HepG2 (cell line): ENCODE results near the gene ZMIZ1. TPM values are rescaled to one million over a fixed set of nuclear protein-coding genes. Genes with fewer than 3 reads are reported as not detected.

Experiments
- ATAC-seq: fragments of 200-7000 bp; cut with Tn5 transposase; 3 replicates; pipeline ENCODE4 v1.9.1; 2020; ENCODE audit warnings: mild to moderate bottlenecking, moderate library complexity
- BruUV-seq: library from RNA; stranded (reverse); fragments of 400-500 nt; replicated peaks from 2 replicates; lab custom pipeline; 2021; lab: Mats Ljungman, UMichigan
- CTCF ChIA-PET: fragments of 300-600 bp; formaldehyde crosslinking; extraction: SDS; loops from one replicate; lab custom pipeline; 2021; ENCODE audit warnings: low total read pairs, inconsistent platforms, low intra/inter-chr PET ratio; lab: Yijun Ruan, JAX
- POLR2A ChIA-PET: fragments of 350-600 bp; sonication (Branson Sonifier 250); formaldehyde crosslinking; loops from one replicate; lab custom pipeline; 2020; ENCODE audit warnings: antibody characterized with exemption, inconsistent platforms; lab: Yijun Ruan, JAX
- DNase-seq: peaks from one replicate; pipeline ENCODE4 v3.0.0-alpha.2; 2015; ENCODE audit warnings: low spot score
- FAIRE-seq: peaks from 3 replicates; lab custom pipeline; 2011; peaks lifted over from hg19 to GRCh38; lab: Jason Lieb, UNC
- H2AFZ ChIP-seq: one replicate; pipeline ENCODE4 v1.6.1; 2011; ENCODE audit warnings: low read length, inconsistent platforms
- H3K27ac ChIP-seq: fragments of 300-600 bp; 3 replicates; pipeline ENCODE4 v1.8.0; 2011; ENCODE audit warnings: mixed run types, mild to moderate bottlenecking, mixed read lengths, low read length, inconsistent platforms; ENCODE audit not compliant: insufficient read depth; ENCODE audit errors: extremely low read length
- H3K27me3 ChIP-seq, 2 experiments: fragments of 200-600 bp in 1 of 2; 2 replicates in 1 of 2; 3 replicates in 1 of 2; pipeline versions ENCODE4 v1.6.0 to v1.8.0; 2011; ENCODE audit warnings: low read length in 2 of 2, mild to moderate bottlenecking in 2 of 2, moderate library complexity in 2 of 2, inconsistent platforms in 1 of 2; ENCODE audit not compliant: insufficient read depth in 2 of 2, control insufficient read depth in 1 of 2
- H3K36me3 ChIP-seq, 2 experiments: fragments of 200-600 bp in 1 of 2; replicated peaks in 1 of 2; 2 replicates in 1 of 2; 3 replicates in 1 of 2; pipeline versions ENCODE4 v1.5.1 to v1.8.0; 2011; ENCODE audit warnings: low read length in 2 of 2, inconsistent platforms in 1 of 2; ENCODE audit not compliant: insufficient read depth in 2 of 2, control insufficient read depth in 1 of 2
- H3K4me1 ChIP-seq: 2 replicates; pipeline ENCODE4 v1.5.1; 2012; ENCODE audit warnings: low read length, inconsistent platforms; ENCODE audit not compliant: insufficient read depth
- H3K4me2 ChIP-seq: 2 replicates; pipeline ENCODE4 v1.6.0; 2011; ENCODE audit warnings: low read depth, low read length, inconsistent platforms
- H3K4me3 ChIP-seq, 3 experiments: fragments of 200-600 bp in 1 of 3; sonication (generic), shearing (Covaris generic) in 1 of 3; replicated peaks in 1 of 3; 2 replicates each; pipeline ENCODE4 v1.5.1; 2011 to 2016; ENCODE audit warnings: low read length in 3 of 3, inconsistent platforms in 2 of 3, low read depth in 2 of 3, mild to moderate bottlenecking in 2 of 3, control low read depth in 1 of 3, mixed read lengths in 1 of 3; ENCODE audit not compliant: insufficient read depth in 1 of 3
- H3K79me2 ChIP-seq: one replicate; pipeline ENCODE4 v1.6.1; 2011; ENCODE audit warnings: low read length, inconsistent platforms; ENCODE audit not compliant: insufficient read depth
- H3K9ac ChIP-seq: 2 replicates; pipeline ENCODE4 v1.6.0; 2011; ENCODE audit warnings: mild to moderate bottlenecking, low read depth, low read length, inconsistent platforms; ENCODE audit not compliant: insufficient read depth
- H3K9me3 ChIP-seq: 2 replicates; pipeline ENCODE4 v1.5.1; 2012; ENCODE audit warnings: mild to moderate bottlenecking, low read length
- H4K20me1 ChIP-seq: 2 replicates; pipeline ENCODE4 v1.6.0; 2011; ENCODE audit warnings: inconsistent platforms, mild to moderate bottlenecking, low read length, moderate library complexity; ENCODE audit not compliant: insufficient read depth
- FOSL2 ChIP-seq: sonication (generic); formaldehyde crosslinking; IDR thresholded peaks from 2 replicates; pipeline ENCODE4 v1.4.0; 2020; ENCODE audit warnings: missing genetic modification reagents
- HHEX ChIP-seq: IDR thresholded peaks from 2 replicates; pipeline ENCODE4 v1.6.1; 2016; ENCODE audit warnings: control low read depth
- IKZF1 ChIP-seq: fragments of 450-650 bp; IDR thresholded peaks from 2 replicates; pipeline ENCODE4 v1.7.1; 2016
- IRX3 ChIP-seq: sonication (generic); formaldehyde crosslinking; IDR thresholded peaks from 2 replicates; pipeline ENCODE4 v1.8.1; 2023; ENCODE audit warnings: mild to moderate bottlenecking, low read depth, missing genetic modification reagents, borderline replicate concordance
- KAT2B ChIP-seq: fragments of 150-350 bp; IDR thresholded peaks from 2 replicates; pipeline ENCODE4 v1.6.1; 2014; ENCODE audit warnings: low read depth, low read length, borderline replicate concordance
- MZF1 ChIP-seq: sonication (generic); formaldehyde crosslinking; IDR thresholded peaks from 2 replicates; pipeline ENCODE4 v1.8.1; 2023; ENCODE audit warnings: mild to moderate bottlenecking, missing genetic modification reagents, borderline replicate concordance
- NFE2 ChIP-seq: sonication (generic); formaldehyde crosslinking; IDR thresholded peaks from 2 replicates; pipeline ENCODE4 v1.4.0; 2020; ENCODE audit warnings: missing genetic modification reagents
- NFRKB ChIP-seq: fragments of 450-650 bp; IDR thresholded peaks from 2 replicates; pipeline ENCODE4 v1.6.1; 2017
- RORA ChIP-seq: sonication (generic); formaldehyde crosslinking; IDR thresholded peaks from 2 replicates; pipeline ENCODE4 v1.5.0; 2020; ENCODE audit warnings: mild to moderate bottlenecking, missing genetic modification reagents, moderate library complexity
- ZFAT ChIP-seq: sonication (generic); formaldehyde crosslinking; conservative IDR thresholded peaks from 2 replicates; pipeline ENCODE4 v1.8.1; 2023; ENCODE audit warnings: missing genetic modification reagents, inconsistent platforms
- ZNF224 ChIP-seq: sonication (generic); formaldehyde crosslinking; IDR thresholded peaks from 2 replicates; pipeline ENCODE4 v1.5.0; 2020; ENCODE audit warnings: mild to moderate bottlenecking, missing genetic modification reagents
- ZNF484 ChIP-seq: sonication (generic); formaldehyde crosslinking; IDR thresholded peaks from 2 replicates; pipeline ENCODE4 v1.5.1; 2020; ENCODE audit warnings: mild to moderate bottlenecking, low read depth, missing genetic modification reagents, borderline replicate concordance
- ZNF556 ChIP-seq: sonication (generic); formaldehyde crosslinking; IDR thresholded peaks from 2 replicates; pipeline ENCODE4 v1.4.0; 2020; ENCODE audit warnings: mild to moderate bottlenecking, missing genetic modification reagents, borderline replicate concordance
- ZNF703 ChIP-seq: sonication (generic); formaldehyde crosslinking; IDR thresholded peaks from 2 replicates; pipeline ENCODE4 v1.5.1; 2020; ENCODE audit warnings: missing genetic modification reagents, mild to moderate bottlenecking, moderate library complexity, borderline replicate concordance
- ZNF768 ChIP-seq: sonication (generic); formaldehyde crosslinking; IDR thresholded peaks from 2 replicates; pipeline ENCODE4 v1.4.0; 2020; ENCODE audit warnings: missing genetic modification reagents
- ZNF780A ChIP-seq: sonication (generic); formaldehyde crosslinking; IDR thresholded peaks from 2 replicates; pipeline ENCODE4 v1.8.0; 2022; ENCODE audit warnings: mild to moderate bottlenecking, missing genetic modification reagents, moderate library complexity
- ZNF878 ChIP-seq: sonication (generic); formaldehyde crosslinking; IDR thresholded peaks from 2 replicates; pipeline ENCODE4 v1.8.1; 2023; ENCODE audit warnings: mild to moderate bottlenecking, missing genetic modification reagents, moderate library complexity
- WGBS: methylation state at CpG from one replicate; pipeline ENCODE4 v1.1.6; 2017; ENCODE audit warnings: low lambda C conversion rate; 5-methylcytosine and 5-hydroxymethylcytosine counted together
- in situ Hi-C: cut with HindIII; loops from 2 replicates; pipeline ENCODE4 v1.10.0; 2017; ENCODE audit warnings: low pct_unique_long_range_greater_than_20kb; ENCODE audit not compliant: extremely low pct_ligation_motif_present
- intact Hi-C: fragments of 100-400 bp; cut with micrococcal nuclease; formaldehyde crosslinking; loops from one replicate; pipeline ENCODE4 v1.10.0; 2022; ENCODE audit not compliant: unreplicated experiment
- polyA plus RNA-seq, 8 experiments: library from polyadenylated mRNA; depleted of rRNA in 3 of 8; stranded (reverse) in 7 of 8; unstranded in 1 of 8; fragments of >200 nt; fragmentation: Illumina TruSeq in 4 of 8; extraction: Trizol in 4 of 8; gene quantifications; 2 replicates each; pipeline versions ENCODE4 v1.2.1 to v1.2.3, GENCODE V29; 2011 to 2016; ENCODE audit warnings: low read depth in 4 of 8, missing spikeins in 1 of 8, mixed read lengths in 1 of 8; ENCODE audit not compliant: insufficient read depth in 1 of 8
- total RNA-seq, 5 experiments: library from RNA; depleted of rRNA; stranded (reverse); fragments of >200 nt; fragmentation: Illumina TruSeq; extraction: Trizol; gene quantifications; 2 replicates each; pipeline ENCODE4 v1.2.3, GENCODE V29; 2016; ENCODE audit warnings: low read depth in 1 of 5
- TF ChIP-seq, protein P1 (sequence below): sonication (generic); formaldehyde crosslinking; IDR thresholded peaks from 2 replicates; pipeline ENCODE4 v1.4.0; 2020; ENCODE audit warnings: missing genetic modification reagents, mild to moderate bottlenecking, borderline replicate concordance
- TF ChIP-seq, protein P2 (sequence below): sonication (generic); formaldehyde crosslinking; IDR thresholded peaks from 2 replicates; pipeline ENCODE4 v1.5.1; 2020; ENCODE audit warnings: missing genetic modification reagents, mild to moderate bottlenecking, borderline replicate concordance
- TF ChIP-seq, protein P3 (sequence below): sonication (generic); formaldehyde crosslinking; IDR thresholded peaks from 2 replicates; pipeline ENCODE4 v1.4.0; 2020; ENCODE audit warnings: missing genetic modification reagents

ZMIZ1 gene
- total and polyA plus RNA-seq, 2 of the 13 experiments (the other 11 are each of a cell fraction or from before 2014, with no cell fraction given), result 5.3 to 10.2 TPM

DNA sequence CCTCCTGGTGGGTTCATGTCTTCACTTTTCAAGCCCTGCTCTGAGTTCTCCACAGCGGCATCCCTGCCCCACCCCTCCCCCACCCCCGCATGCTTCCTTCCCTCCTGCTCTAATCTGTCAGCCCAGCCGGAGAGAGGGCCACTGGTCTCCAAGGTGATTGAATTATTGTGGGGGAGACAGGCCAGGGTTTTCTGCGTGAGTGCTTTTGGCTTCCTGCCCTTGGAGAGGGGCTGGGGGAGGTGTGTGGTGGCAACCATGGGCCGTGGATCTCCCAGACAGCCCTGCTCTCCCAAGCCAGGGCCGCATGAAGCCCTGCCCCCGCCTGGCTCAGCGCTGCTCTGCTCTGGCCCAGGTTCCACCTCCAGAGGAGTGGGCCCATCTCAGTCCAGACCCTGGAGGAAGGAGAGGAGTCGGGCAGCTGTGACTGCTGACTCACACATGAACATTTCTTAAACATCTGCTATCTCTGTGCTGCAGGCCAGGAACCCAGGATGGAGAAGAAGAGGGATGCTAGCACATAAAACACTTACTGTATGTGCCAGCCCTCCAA is 109.9 kb downstream of the ZMIZ1 start:
- no peak for TF ChIP-seq ZFAT (CRISPR knock-in tag)
- no peak for TF ChIP-seq ZNF556 (CRISPR knock-in tag)
- no peak for TF ChIP-seq ZNF768 (CRISPR knock-in tag)
- TF ChIP-seq KAT2B, result no peak
- no peak for TF ChIP-seq ZNF703
- TF ChIP-seq ZNF484 (CRISPR knock-in tag), result no peak
- no peak for TF ChIP-seq ZNF878 (CRISPR knock-in tag)
- TF ChIP-seq FOSL2 (CRISPR knock-in tag), result no peak
- TF ChIP-seq MZF1, result no peak
- TF ChIP-seq RORA (CRISPR knock-in tag), result no peak
- TF ChIP-seq ZNF780A, result no peak
- TF ChIP-seq IKZF1, result no peak
- TF ChIP-seq, protein P1, sequence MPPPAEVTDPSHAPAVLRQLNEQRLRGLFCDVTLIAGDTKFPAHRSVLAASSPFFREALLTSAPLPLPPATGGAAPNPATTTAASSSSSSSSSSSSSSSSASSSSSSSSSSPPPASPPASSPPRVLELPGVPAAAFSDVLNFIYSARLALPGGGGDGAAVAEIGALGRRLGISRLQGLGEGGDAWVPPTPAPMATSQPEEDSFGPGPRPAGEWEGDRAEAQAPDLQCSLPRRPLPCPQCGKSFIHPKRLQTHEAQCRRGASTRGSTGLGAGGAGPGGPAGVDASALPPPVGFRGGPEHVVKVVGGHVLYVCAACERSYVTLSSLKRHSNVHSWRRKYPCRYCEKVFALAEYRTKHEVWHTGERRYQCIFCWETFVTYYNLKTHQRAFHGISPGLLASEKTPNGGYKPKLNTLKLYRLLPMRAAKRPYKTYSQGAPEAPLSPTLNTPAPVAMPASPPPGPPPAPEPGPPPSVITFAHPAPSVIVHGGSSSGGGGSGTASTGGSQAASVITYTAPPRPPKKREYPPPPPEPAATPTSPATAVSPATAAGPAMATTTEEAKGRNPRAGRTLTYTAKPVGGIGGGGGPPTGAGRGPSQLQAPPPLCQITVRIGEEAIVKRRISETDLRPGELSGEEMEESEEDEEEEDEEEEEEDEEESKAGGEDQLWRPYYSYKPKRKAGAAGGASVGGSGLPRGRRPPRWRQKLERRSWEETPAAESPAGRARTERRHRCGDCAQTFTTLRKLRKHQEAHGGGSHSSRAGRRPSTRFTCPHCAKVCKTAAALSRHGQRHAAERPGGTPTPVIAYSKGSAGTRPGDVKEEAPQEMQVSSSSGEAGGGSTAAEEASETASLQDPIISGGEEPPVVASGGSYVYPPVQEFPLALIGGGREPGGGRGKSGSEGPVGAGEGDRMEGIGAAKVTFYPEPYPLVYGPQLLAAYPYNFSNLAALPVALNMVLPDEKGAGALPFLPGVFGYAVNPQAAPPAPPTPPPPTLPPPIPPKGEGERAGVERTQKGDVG (CRISPR knock-in tag), result no peak
- TF ChIP-seq IRX3, result no peak
- TF ChIP-seq, protein P2, sequence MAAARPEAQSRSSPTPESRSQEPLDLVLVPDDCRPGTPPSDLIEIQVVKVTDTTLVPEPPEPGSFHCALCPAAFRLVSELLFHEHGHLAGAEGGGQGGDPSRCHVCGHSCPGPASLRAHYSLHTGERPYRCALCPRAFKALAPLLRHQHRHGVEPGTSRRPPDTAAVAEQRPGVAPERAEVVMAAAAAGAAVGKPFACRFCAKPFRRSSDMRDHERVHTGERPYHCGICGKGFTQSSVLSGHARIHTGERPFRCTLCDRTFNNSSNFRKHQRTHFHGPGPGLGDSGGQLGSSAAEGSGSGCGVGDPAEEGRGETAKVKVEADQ, result no peak
- TF ChIP-seq NFRKB, result no peak
- TF ChIP-seq HHEX (CRISPR knock-in tag), result no peak
- TF ChIP-seq NFE2 (CRISPR knock-in tag), result no peak
- TF ChIP-seq, protein P3, sequence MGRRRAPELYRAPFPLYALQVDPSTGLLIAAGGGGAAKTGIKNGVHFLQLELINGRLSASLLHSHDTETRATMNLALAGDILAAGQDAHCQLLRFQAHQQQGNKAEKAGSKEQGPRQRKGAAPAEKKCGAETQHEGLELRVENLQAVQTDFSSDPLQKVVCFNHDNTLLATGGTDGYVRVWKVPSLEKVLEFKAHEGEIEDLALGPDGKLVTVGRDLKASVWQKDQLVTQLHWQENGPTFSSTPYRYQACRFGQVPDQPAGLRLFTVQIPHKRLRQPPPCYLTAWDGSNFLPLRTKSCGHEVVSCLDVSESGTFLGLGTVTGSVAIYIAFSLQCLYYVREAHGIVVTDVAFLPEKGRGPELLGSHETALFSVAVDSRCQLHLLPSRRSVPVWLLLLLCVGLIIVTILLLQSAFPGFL, result no peak
- TF ChIP-seq ZNF224 (CRISPR knock-in tag), result no peak
- no peaks in the 10 kb centered on the region for H3K27me3 ChIP-seq
- H3K4me1 ChIP-seq, result peaks cover 100% of the 10 kb centered on the region
- ChIA-PET POLR2A (no interaction called here), CTCF (interaction anchor here (1.1 kb wide), 1 partner anchor 17 kb away, joined by 4 read pairs; no protein-coding TSS in a partner anchor)
- H3K79me2 ChIP-seq, result peaks cover 10% of the 10 kb centered on the region
- in situ Hi-C loops, result loop anchor here (25.0 kb wide), 1 partner anchor 91 kb away; no protein-coding TSS in a partner anchor
- H3K36me3 ChIP-seq, result peaks cover 15 to 62% of the 10 kb centered on the region in 2 experiments
- H3K27ac ChIP-seq, result no peak overlapping the region
- FAIRE-seq (no peak), DNase-seq (no peak), ATAC-seq (no peak)
- 96% methylated on average over 7 of the region's 9 CpGs for WGBS
- H4K20me1 ChIP-seq, result no peaks in the 10 kb centered on the region
- H3K9me3 ChIP-seq, result no peaks in the 10 kb centered on the region
- BruUV-seq, result no TSS peak
- no peak overlapping the region for H2AFZ ChIP-seq
- no peak overlapping the region for H3K9ac ChIP-seq
- H3K4me2 ChIP-seq, result no peak overlapping the region
- no peak overlapping the region for H3K4me3 ChIP-seq
- intact Hi-C loops, result no loop called here
